MG63 (cell line): ENCODE results near the gene CNNM4. TPM values are rescaled to one million over a fixed set of nuclear protein-coding genes. Genes with fewer than 3 reads are reported as not detected.

Source experiments
- DNase-seq: peaks from one replicate; pipeline ENCODE4 v3.0.0-alpha.2; 2020
- H3K27me3 ChIP-seq: fragments of 250-450 bp; sonication (Bioruptor Pico); 2 replicates; pipeline ENCODE4 v1.5.1; 2020; ENCODE audit warnings: mild to moderate bottlenecking, moderate library complexity
- H3K36me3 ChIP-seq: fragments of 250-450 bp; sonication (Bioruptor Pico); 2 replicates; pipeline ENCODE4 v1.5.1; 2020; ENCODE audit warnings: mild to moderate bottlenecking, moderate library complexity
- H3K4me3 ChIP-seq: fragments of 250-450 bp; sonication (Bioruptor Pico); 2 replicates; pipeline ENCODE4 v1.5.1; 2020; ENCODE audit warnings: mild to moderate bottlenecking, moderate library complexity
- H3K9me3 ChIP-seq: fragments of 250-450 bp; sonication (Bioruptor Pico); 2 replicates; pipeline ENCODE4 v1.5.1; 2020; ENCODE audit warnings: mild to moderate bottlenecking, moderate library complexity
- total RNA-seq: library from RNA; depleted of rRNA; stranded (reverse); fragments of >200 nt; shearing (Covaris generic); gene quantifications from 2 replicates; pipeline ENCODE4 v1.2.3, GENCODE V29; 2014; ENCODE audit warnings: low replicate concordance

Gene CNNM4
- total RNA-seq, 1 experiment from 2014 or later: 1.8 TPM

DNA sequence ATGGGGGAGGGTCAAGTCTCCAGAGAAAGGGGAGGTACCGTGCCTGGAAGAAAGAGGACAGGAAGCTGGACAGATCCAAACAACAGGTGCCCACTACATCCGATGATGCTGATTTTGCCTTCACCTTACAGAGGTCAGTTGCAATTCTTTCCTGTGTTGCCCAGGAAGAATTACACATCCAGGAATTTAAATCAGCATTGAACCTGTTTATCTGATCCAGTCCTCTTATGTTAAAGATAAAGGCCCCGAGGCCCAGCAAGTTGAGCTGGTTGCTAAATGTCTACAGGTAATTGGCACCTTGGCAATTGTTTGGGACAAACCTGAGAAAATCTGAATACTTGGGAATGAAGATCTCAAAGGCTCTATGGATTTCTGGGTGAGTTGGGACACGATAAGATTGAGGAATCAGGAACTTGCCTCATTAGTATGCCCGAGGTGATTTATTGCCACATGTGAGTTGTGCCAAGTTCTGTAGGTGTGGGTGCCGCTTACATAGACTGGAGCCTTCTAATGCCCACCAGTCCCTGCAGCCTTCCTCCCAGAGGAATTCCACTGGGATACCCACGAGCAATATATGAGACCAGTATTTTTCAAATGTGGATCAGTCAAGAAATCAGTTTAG lies 6.9 kb upstream of the CNNM4 start:
- DNase-seq: no peak
- Histone ChIP-seq H3K4me3 (no peak overlapping the region), H3K27me3 (no peaks in the 10 kb centered on the region), H3K9me3 (no peaks in the 10 kb centered on the region), H3K36me3 (no peaks in the 10 kb centered on the region)

DNA sequence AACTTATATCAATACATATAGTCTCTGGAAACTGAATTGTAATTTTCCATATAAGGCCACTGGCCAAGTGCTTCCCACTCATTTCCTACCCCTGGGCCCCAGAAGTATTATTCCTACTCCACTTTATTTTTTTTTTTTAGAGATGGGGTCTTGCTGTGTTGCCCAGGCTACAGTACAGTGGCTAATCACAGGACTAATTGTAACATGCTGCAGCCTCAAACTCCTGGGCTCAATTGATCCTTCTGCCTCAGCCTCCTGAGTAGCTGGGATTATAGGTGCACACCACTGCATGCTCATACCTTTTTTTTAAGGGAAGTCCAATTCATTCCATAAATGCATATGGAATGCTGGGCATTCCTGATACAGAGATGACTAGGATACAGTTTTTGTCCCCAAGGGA lies 6.4 kb upstream of the CNNM4 start:
- no peak for DNase-seq
- Histone ChIP-seq H3K27me3 (no peaks in the 10 kb centered on the region), H3K9me3 (no peaks in the 10 kb centered on the region), H3K36me3 (no peaks in the 10 kb centered on the region), H3K4me3 (no peak overlapping the region)

GRCh38 chr2:96756788-96757476 lies 3.8 kb upstream of the CNNM4 start:
- Histone ChIP-seq H3K9me3 (no peaks in the 10 kb centered on the region), H3K27me3 (no peaks in the 10 kb centered on the region), H3K36me3 (no peaks in the 10 kb centered on the region), H3K4me3 (no peak overlapping the region)
- DNase-seq: no peak

DNA sequence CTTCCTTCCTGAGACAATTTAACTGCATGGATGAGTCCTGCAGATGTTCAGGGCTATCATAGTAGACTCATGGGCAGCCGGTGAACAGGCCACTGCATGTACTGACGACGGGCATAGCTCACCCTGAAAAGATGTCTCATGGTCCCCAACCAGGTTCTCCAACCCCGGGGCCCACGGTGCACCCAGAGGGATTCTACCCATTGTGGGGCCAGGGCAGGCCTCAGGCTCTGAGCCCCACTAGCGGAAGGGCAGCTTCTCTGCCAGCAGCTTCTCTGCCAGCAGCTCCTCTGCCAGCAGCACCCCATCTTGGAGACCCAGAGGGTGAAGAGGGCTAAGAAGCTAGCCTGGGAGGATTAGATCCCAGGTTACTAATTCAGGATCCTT lies 3.2 kb upstream of the CNNM4 start:
- H3K9me3 ChIP-seq: no peaks in the 10 kb centered on the region
- H3K4me3 ChIP-seq: no peak overlapping the region
- no peaks in the 10 kb centered on the region for H3K27me3 ChIP-seq
- DNase-seq: no peak
- H3K36me3 ChIP-seq: no peaks in the 10 kb centered on the region

- no peaks in the 10 kb centered on the region for H3K27me3 ChIP-seq
- no peak for DNase-seq
- H3K36me3 ChIP-seq: no peaks in the 10 kb centered on the region
- H3K4me3 ChIP-seq: no peak overlapping the region
- no peaks in the 10 kb centered on the region for H3K9me3 ChIP-seq
Observed at GRCh38 chr2:96758987-96759386, 1.7 kb upstream of the CNNM4 start.

GRCh38 chr2:96759548-96759947 lies 1.2 kb upstream of the CNNM4 start:
- H3K9me3 ChIP-seq: no peaks in the 10 kb centered on the region
- no peaks in the 10 kb centered on the region for H3K36me3 ChIP-seq
- DNase-seq: no peak
- no peaks in the 10 kb centered on the region for H3K27me3 ChIP-seq
- H3K4me3 ChIP-seq: no peak overlapping the region

DNA sequence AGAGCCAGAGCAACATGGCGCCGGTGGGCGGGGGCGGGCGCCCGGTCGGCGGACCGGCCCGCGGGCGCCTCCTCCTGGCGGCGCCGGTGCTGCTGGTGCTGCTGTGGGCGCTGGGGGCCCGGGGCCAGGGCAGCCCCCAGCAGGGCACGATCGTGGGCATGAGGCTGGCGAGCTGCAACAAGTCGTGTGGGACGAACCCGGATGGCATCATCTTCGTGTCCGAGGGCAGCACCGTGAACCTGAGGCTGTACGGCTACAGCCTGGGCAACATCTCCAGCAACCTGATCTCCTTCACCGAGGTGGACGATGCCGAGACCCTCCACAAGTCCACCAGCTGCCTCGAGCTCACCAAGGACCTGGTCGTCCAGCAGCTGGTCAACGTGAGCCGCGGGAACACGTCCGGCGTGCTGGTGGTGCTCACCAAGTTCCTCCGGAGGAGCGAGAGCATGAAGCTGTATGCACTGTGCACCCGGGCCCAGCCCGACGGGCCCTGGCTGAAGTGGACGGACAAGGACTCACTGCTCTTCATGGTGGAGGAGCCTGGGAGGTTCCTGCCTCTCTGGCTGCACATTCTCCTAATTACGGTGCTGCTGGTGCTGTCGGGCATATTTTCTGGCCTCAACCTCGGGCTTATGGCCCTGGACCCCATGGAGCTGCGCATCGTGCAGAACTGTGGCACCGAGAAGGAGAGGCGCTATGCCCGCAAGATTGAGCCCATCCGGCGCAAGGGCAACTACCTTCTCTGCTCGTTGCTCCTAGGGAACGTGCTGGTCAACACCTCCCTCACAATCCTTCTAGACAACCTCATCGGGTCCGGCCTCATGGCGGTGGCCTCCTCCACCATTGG lies 507 bp downstream of the CNNM4 start:
- Histone ChIP-seq H3K9me3 (no peaks in the 10 kb centered on the region), H3K4me3 (peak overlapping the region; percentile 48), H3K36me3 (no peaks in the 10 kb centered on the region), H3K27me3 (no peaks in the 10 kb centered on the region)
- no peak for DNase-seq

GRCh38 chr2:96762529-96763311 lies 2.0 kb downstream of the CNNM4 start:
- no peaks in the 10 kb centered on the region for H3K36me3 ChIP-seq
- H3K27me3 ChIP-seq: no peaks in the 10 kb centered on the region
- DNase-seq: no peak
- no peaks in the 10 kb centered on the region for H3K9me3 ChIP-seq
- H3K4me3 ChIP-seq: peak overlapping the region; percentile 20

DNA sequence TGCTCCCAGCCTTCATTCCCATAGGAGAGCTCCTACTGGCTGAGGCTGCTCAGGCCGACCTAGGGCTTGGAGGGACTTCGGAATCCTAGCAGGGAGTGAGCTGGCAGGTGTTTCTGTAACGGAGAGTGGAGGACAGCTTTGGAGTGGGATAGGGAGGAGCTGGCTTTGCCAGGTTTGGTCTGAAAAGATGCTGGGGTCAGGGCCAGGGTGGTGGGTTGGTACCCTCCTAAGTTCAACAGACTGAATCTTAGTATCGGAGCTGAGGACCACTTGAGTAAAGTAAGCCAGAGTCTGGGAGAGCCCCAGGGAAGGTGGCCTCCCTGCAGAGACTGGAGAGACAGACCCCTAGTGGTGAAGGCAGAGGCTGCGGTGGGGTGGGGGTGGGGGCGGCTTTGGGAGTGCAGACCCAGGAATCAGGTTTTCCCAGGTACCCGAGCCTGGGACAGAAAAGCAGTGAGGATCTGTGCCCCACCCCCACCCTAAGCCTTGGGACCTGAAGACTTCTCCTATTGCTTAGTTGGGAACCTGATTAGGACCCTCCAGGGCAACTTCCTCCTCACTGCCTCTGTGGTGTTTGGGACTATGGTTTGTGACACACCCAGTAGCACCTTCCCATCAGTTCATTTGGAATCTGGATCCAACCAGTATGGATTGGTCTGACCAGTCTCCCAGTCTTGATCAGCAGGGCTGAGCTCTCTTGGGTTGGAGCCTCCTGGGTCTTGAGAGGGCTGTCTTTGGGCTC lies 3.0 kb downstream of the CNNM4 start:
- Histone ChIP-seq H3K9me3 (no peaks in the 10 kb centered on the region), H3K4me3 (no peak overlapping the region), H3K36me3 (no peaks in the 10 kb centered on the region), H3K27me3 (no peaks in the 10 kb centered on the region)
- DNase-seq: no peak

DNA sequence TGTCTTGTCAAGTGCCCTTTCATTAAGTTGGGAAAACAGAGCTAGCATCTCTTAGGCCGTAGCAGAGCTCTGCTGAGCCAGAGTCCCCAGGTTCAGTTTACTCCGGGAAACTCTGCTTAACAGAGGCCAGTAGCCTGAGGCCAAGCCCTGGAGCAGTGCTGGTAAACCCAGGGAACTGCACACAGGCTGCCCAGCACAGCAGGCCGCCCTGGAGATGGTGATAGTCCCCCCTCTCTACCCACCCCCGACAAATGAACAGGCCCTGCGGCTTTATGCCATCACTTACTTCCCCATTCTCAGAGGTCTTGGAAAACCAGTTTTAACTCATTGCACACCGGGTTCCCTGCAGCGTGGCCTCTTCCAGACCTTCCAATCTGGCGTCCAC lies 3.5 kb downstream of the CNNM4 start:
- no peak for DNase-seq
- Histone ChIP-seq H3K27me3 (no peaks in the 10 kb centered on the region), H3K9me3 (no peaks in the 10 kb centered on the region), H3K36me3 (no peaks in the 10 kb centered on the region), H3K4me3 (no peak overlapping the region)

DNA sequence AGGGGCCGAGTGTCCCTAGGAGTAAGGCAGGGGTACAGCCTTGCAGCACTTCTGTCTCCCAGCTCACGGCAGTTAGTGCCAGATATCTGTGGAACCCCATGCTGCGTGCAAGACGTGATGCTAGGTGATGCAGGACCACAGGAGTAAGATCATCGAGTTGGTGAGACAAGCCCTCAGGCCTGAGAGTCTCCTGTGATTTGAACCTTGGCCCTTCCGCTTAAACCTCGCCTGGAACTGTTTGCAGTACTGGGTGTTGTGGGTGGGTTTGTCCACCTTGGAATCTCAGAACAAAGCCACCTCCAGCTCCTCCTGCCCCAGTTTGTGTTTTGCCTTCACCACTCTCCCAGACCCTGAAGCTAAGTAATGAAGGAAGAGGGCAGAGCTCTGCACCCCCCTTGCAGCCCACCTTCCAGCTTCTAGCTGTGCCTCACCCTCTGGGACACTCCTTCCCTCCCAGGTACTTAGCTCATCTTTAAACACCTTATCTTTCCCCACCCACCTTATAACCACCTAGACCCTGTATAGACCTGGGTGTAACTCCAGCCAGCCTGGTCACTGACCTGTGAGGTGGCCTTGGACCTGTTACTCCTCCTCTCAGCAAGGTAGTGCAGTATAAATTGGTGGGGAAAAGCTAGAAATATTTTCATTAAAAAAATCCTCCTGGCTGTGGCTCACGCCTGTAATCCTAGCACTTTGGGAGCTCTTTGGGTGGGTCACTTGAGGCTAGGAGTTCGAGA lies 6.6 kb downstream of the CNNM4 start:
- Histone ChIP-seq H3K9me3 (no peaks in the 10 kb centered on the region), H3K36me3 (no peaks in the 10 kb centered on the region), H3K4me3 (no peak overlapping the region), H3K27me3 (no peaks in the 10 kb centered on the region)
- no peak for DNase-seq

DNA sequence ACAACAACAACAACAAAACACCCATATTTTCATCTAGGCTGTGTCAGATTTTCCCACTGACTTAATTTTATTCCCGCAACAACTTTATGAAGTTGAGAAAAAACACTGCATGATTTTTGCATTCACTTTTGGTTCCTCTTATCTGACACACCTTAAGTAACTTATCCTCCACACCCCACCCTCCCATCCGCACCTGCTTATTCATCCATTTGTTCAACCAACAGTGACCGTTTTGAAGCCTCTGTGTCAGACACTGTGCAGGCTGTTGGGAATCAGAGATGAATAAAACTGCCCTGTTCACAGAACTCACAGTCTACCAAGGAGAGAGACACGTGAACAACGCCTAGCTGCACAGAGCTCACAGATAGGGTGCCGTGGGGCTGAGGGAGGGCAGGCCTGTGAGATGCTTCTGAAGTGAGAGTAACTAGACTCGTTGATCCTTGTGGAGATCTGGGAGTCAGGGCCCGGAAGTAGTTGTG lies 7.4 kb downstream of the CNNM4 start:
- H3K36me3 ChIP-seq: no peaks in the 10 kb centered on the region
- H3K9me3 ChIP-seq: no peaks in the 10 kb centered on the region
- H3K27me3 ChIP-seq: no peaks in the 10 kb centered on the region
- no peak overlapping the region for H3K4me3 ChIP-seq
- no peak for DNase-seq

GRCh38 chr2:96769814-96770213 lies 9.1 kb downstream of the CNNM4 start:
- Histone ChIP-seq H3K27me3 (no peaks in the 10 kb centered on the region), H3K9me3 (no peaks in the 10 kb centered on the region), H3K36me3 (no peaks in the 10 kb centered on the region), H3K4me3 (no peak overlapping the region)
- no peak for DNase-seq

GRCh38 chr2:96770442-96771202 lies 9.9 kb downstream of the CNNM4 start:
- Histone ChIP-seq H3K36me3 (no peaks in the 10 kb centered on the region), H3K27me3 (no peaks in the 10 kb centered on the region), H3K4me3 (no peak overlapping the region), H3K9me3 (no peaks in the 10 kb centered on the region)
- no peak for DNase-seq
